GM23338 (cell line): ENCODE measurements around the gene CTSF. TPM values are rescaled to one million over a fixed set of nuclear protein-coding genes. Genes with fewer than 3 reads are reported as not detected.

Experiments used
- ATAC-seq: fragments of 200-7000 bp; cut with Tn5 transposase; 3 replicates; pipeline ENCODE4 v1.9.1; 2020
- DNase-seq: peaks from one replicate; pipeline ENCODE4 v3.0.0-alpha.2; 2015; ENCODE audit warnings: low spot score
- H2AFZ ChIP-seq: fragments of 200-600 bp; sonication (generic); 2 replicates; pipeline ENCODE4 v1.8.0; 2016; ENCODE audit warnings: antibody characterized with exemption, mild to moderate bottlenecking, moderate library complexity
- H3F3A ChIP-seq: fragments of 200-600 bp; sonication (generic); replicated peaks from 2 replicates; pipeline ENCODE4 v1.8.0; 2017; ENCODE audit warnings: antibody characterized with exemption, mixed run types, low read depth
- H3K27ac ChIP-seq: fragments of 200-600 bp; sonication (generic); 2 replicates; pipeline ENCODE4 v1.6.1; 2016; ENCODE audit warnings: low read depth
- H3K27me3 ChIP-seq: fragments of 200-600 bp; sonication (generic); 2 replicates; pipeline ENCODE4 v1.8.0; 2016; ENCODE audit warnings: mild to moderate bottlenecking, mixed run types, moderate library complexity; ENCODE audit not compliant: insufficient read depth
- H3K36me3 ChIP-seq: fragments of 200-600 bp; sonication (generic); 2 replicates; pipeline ENCODE4 v1.8.0; 2016; ENCODE audit warnings: mild to moderate bottlenecking; ENCODE audit not compliant: insufficient read depth
- H3K4me1 ChIP-seq: fragments of 200-600 bp; sonication (generic); 2 replicates; pipeline ENCODE4 v1.8.0; 2016; ENCODE audit warnings: mild to moderate bottlenecking, moderate library complexity; ENCODE audit not compliant: insufficient read depth
- H3K4me2 ChIP-seq: fragments of 200-600 bp; sonication (generic); 2 replicates; pipeline ENCODE4 v1.7.1; 2017; ENCODE audit warnings: mixed run types
- H3K4me3 ChIP-seq: fragments of 200-600 bp; sonication (generic); 2 replicates; pipeline ENCODE4 v1.6.1; 2016; ENCODE audit warnings: mixed run types
- H3K79me2 ChIP-seq: fragments of 200-600 bp; sonication (generic); replicated peaks from 2 replicates; pipeline ENCODE4 v1.8.0; 2017; ENCODE audit warnings: mild to moderate bottlenecking; ENCODE audit not compliant: insufficient read depth
- H3K9me2 ChIP-seq: fragments of 200-600 bp; sonication (generic); 2 replicates; pipeline ENCODE4 v1.8.0; 2017; ENCODE audit not compliant: insufficient read depth
- H4K20me1 ChIP-seq: fragments of 200-600 bp; sonication (generic); replicated peaks from 2 replicates; pipeline ENCODE4 v1.8.0; 2017; ENCODE audit warnings: mild to moderate bottlenecking; ENCODE audit not compliant: insufficient read depth
- H3K27ac Mint-ChIP-seq: 2 replicates; pipeline ENCODE4 v1.8.0; 2020; ENCODE audit warnings: inconsistent platforms, mild to moderate bottlenecking, moderate library complexity, mixed read lengths
- H3K27me3 Mint-ChIP-seq: 3 replicates; pipeline ENCODE4 v1.8.0; 2022; ENCODE audit warnings: low read depth, mild to moderate bottlenecking, moderate library complexity, mixed read lengths, inconsistent platforms; ENCODE audit not compliant: insufficient read depth, poor library complexity
- H3K36me3 Mint-ChIP-seq: 3 replicates; pipeline ENCODE4 v1.8.0; 2021; ENCODE audit warnings: low read depth, mild to moderate bottlenecking, inconsistent platforms, moderate library complexity, mixed read lengths
- H3K4me1 Mint-ChIP-seq: 3 replicates; pipeline ENCODE4 v1.8.0; 2020; ENCODE audit warnings: mild to moderate bottlenecking, inconsistent platforms, mixed read lengths
- H3K4me3 Mint-ChIP-seq: 3 replicates; pipeline ENCODE4 v1.8.0; 2021; ENCODE audit warnings: moderate library complexity, mild to moderate bottlenecking, inconsistent platforms, mixed read lengths
- H3K9me3 Mint-ChIP-seq: 3 replicates; pipeline ENCODE4 v1.8.0; 2020; ENCODE audit warnings: moderate library complexity, mild to moderate bottlenecking, inconsistent platforms, mixed read lengths
- CREB1 ChIP-seq: fragments of 250-450 bp; sonication (Bioruptor Pico); IDR thresholded peaks from 2 replicates; pipeline ENCODE4 v1.5.0; 2020; ENCODE audit warnings: low read depth, mild to moderate bottlenecking, moderate library complexity
- CTCF ChIP-seq, 2 experiments: fragments of 200-600 bp in 1 of 2; sonication (generic) in 1 of 2; conservative IDR thresholded peaks; 2 replicates each; pipeline versions ENCODE4 v1.5.1 to v1.6.1; 2016 to 2017; ENCODE audit warnings: antibody characterized with exemption in 2 of 2, low read depth in 2 of 2, mild to moderate bottlenecking in 2 of 2, moderate library complexity in 1 of 2
- EZH2 ChIP-seq: fragments of 200-600 bp; sonication (generic); IDR thresholded peaks from one replicate; pipeline ENCODE4 v1.8.0; 2017; ENCODE audit warnings: antibody characterized with exemption, mild to moderate bottlenecking, low read depth; ENCODE audit not compliant: unreplicated experiment
- JUNB ChIP-seq: IDR thresholded peaks from one replicate; pipeline ENCODE4 v1.6.1; 2016; ENCODE audit warnings: antibody characterized with exemption; ENCODE audit not compliant: unreplicated experiment
- POLR2AphosphoS5 ChIP-seq: IDR thresholded peaks from 2 replicates; pipeline ENCODE4 v1.6.1; 2016; ENCODE audit warnings: antibody characterized with exemption, low read depth
- REST ChIP-seq: IDR thresholded peaks from one replicate; pipeline ENCODE4 v1.6.1; 2018; ENCODE audit warnings: antibody characterized with exemption; ENCODE audit not compliant: unreplicated experiment
- polyA plus RNA-seq: library from polyadenylated mRNA; unstranded; fragments of >200 nt; fragmentation: Nextera tagmentation; extraction: Ambion mirVana; gene quantifications from 2 replicates; pipeline ENCODE4 v1.2.1, GENCODE V29; 2016
- total RNA-seq: library from RNA; depleted of rRNA; stranded (reverse); fragments of >200 nt; shearing (Covaris generic); gene quantifications from 2 replicates; pipeline ENCODE4 v1.2.3, GENCODE V29; 2014
- TF ChIP-seq, protein P1 (sequence below): fragments of 250-450 bp; sonication (Bioruptor Pico); IDR thresholded peaks from 2 replicates; pipeline ENCODE4 v1.5.0; 2020; ENCODE audit warnings: mild to moderate bottlenecking, moderate library complexity
- TF ChIP-seq, protein P2 (sequence below): IDR thresholded peaks from 2 replicates; pipeline ENCODE4 v1.6.1; 2016; ENCODE audit warnings: antibody characterized with exemption

The CTSF gene
- total and polyA plus RNA-seq, 2 experiments from 2014 or later: 20.4 to 51.1 TPM

DNA sequence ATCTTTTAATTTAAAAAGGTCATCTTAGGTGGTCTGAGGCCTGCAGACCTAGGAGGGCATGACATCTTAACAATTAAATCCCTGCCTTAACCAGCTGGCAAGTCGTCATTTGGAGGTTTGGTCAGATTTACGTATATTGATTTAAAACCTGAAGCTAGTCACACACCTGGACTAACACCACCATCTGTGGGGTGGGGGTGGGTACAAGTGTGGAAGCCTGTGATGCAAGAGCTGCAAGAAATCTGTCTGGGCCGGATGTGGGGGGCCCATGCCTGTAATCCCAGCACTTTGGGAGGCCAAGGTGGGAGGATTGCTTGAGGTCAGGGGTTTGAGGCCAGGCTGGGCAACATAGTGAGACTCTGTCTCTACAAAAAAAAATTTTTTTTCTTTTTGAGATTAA is 12.9 kb upstream of the CTSF start (continued):
- TF ChIP-seq, protein P1, sequence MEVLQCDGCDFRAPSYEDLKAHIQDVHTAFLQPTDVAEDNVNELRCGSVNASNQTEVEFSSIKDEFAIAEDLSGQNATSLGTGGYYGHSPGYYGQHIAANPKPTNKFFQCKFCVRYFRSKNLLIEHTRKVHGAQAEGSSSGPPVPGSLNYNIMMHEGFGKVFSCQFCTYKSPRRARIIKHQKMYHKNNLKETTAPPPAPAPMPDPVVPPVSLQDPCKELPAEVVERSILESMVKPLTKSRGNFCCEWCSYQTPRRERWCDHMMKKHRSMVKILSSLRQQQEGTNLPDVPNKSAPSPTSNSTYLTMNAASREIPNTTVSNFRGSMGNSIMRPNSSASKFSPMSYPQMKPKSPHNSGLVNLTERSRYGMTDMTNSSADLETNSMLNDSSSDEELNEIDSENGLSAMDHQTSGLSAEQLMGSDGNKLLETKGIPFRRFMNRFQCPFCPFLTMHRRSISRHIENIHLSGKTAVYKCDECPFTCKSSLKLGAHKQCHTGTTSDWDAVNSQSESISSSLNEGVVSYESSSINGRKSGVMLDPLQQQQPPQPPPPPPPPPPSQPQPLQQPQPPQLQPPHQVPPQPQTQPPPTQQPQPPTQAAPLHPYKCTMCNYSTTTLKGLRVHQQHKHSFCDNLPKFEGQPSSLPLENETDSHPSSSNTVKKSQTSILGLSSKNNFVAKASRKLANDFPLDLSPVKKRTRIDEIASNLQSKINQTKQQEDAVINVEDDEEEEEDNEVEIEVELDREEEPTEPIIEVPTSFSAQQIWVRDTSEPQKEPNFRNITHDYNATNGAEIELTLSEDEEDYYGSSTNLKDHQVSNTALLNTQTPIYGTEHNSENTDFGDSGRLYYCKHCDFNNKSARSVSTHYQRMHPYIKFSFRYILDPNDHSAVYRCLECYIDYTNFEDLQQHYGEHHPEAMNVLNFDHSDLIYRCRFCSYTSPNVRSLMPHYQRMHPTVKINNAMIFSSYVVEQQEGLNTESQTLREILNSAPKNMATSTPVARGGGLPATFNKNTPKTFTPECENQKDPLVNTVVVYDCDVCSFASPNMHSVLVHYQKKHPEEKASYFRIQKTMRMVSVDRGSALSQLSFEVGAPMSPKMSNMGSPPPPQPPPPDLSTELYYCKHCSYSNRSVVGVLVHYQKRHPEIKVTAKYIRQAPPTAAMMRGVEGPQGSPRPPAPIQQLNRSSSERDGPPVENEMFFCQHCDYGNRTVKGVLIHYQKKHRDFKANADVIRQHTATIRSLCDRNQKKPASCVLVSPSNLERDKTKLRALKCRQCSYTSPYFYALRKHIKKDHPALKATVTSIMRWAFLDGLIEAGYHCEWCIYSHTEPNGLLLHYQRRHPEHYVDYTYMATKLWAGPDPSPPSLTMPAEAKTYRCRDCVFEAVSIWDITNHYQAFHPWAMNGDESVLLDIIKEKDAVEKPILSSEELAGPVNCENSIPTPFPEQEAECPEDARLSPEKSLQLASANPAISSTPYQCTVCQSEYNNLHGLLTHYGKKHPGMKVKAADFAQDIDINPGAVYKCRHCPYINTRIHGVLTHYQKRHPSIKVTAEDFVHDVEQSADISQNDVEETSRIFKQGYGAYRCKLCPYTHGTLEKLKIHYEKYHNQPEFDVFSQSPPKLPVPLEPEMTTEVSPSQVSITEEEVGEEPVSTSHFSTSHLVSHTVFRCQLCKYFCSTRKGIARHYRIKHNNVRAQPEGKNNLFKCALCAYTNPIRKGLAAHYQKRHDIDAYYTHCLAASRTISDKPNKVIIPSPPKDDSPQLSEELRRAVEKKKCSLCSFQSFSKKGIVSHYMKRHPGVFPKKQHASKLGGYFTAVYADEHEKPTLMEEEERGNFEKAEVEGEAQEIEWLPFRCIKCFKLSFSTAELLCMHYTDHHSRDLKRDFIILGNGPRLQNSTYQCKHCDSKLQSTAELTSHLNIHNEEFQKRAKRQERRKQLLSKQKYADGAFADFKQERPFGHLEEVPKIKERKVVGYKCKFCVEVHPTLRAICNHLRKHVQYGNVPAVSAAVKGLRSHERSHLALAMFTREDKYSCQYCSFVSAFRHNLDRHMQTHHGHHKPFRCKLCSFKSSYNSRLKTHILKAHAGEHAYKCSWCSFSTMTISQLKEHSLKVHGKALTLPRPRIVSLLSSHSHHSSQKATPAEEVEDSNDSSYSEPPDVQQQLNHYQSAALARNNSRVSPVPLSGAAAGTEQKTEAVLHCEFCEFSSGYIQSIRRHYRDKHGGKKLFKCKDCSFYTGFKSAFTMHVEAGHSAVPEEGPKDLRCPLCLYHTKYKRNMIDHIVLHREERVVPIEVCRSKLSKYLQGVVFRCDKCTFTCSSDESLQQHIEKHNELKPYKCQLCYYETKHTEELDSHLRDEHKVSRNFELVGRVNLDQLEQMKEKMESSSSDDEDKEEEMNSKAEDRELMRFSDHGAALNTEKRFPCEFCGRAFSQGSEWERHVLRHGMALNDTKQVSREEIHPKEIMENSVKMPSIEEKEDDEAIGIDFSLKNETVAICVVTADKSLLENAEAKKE (CRISPR knock-in tag): no peak
- TF ChIP-seq, protein P2, sequence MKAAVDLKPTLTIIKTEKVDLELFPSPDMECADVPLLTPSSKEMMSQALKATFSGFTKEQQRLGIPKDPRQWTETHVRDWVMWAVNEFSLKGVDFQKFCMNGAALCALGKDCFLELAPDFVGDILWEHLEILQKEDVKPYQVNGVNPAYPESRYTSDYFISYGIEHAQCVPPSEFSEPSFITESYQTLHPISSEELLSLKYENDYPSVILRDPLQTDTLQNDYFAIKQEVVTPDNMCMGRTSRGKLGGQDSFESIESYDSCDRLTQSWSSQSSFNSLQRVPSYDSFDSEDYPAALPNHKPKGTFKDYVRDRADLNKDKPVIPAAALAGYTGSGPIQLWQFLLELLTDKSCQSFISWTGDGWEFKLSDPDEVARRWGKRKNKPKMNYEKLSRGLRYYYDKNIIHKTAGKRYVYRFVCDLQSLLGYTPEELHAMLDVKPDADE: no peak
- no peak for TF ChIP-seq POLR2AphosphoS5

GRCh38 chr11:66580803-66581202 is 12.4 kb upstream of the CTSF start:
- Mint-ChIP-seq H3K27ac (no peak overlapping the region), H3K9me3 (peaks cover 43% of the 10 kb centered on the region), H3K27me3 (peaks cover 10% of the 10 kb centered on the region), H3K36me3 (peaks cover 15% of the 10 kb centered on the region), H3K4me1 (no peaks in the 10 kb centered on the region; the same call in 2 of the 3 replicates), H3K4me3 (no peak overlapping the region)
- H3F3A ChIP-seq: 0 out of 2 replicates have a peak, but pooled peaks cover 6% of the 10 kb centered on the region
- no peaks in the 10 kb centered on the region for H3K9me2 ChIP-seq
- no peaks in the 10 kb centered on the region for H3K4me1 ChIP-seq
- no peak overlapping the region for H3K27ac ChIP-seq
- ATAC-seq (no peak), DNase-seq (no peak)
- no peaks in the 10 kb centered on the region for H3K79me2 ChIP-seq
- H3K27me3 ChIP-seq: no peaks in the 10 kb centered on the region
- TF ChIP-seq POLR2AphosphoS5 (no peak), EZH2 (no peak), CTCF (conservative IDR thresholded peaks at IDR 0.05; ENCODE audit: low read depth in 2 of 2) (no peak), CREB1 (no peak), REST (no peak), JUNB (no peak)
- H3K36me3 ChIP-seq: no peaks in the 10 kb centered on the region; the same call in 1 of the 2 replicates
- H3K4me3 ChIP-seq: no peak overlapping the region
- H2AFZ ChIP-seq: no peak overlapping the region
- no peaks in the 10 kb centered on the region for H4K20me1 ChIP-seq
- no peak overlapping the region for H3K4me2 ChIP-seq
